Lower leg skin (tissue), 4 donors: ENCODE results near the gene DCST1. TPM values are rescaled to one million over a fixed set of nuclear protein-coding genes. Genes with fewer than 3 reads are reported as not detected.

Experiments
- DNase-seq, 2 donors: peaks; one replicate each; pipeline ENCODE4 v3.0.0-alpha.2; 2019; ENCODE audit warnings: low spot score in 2 of 2
- H3K4me3 ChIP-seq: fragments of 200-600 bp; sonication (generic); 2 replicates; pipeline ENCODE4 v1.5.1; 2017; ENCODE audit warnings: mild to moderate bottlenecking, low read depth; ENCODE audit not compliant: poor library complexity, severe bottlenecking
- POLR2A ChIP-seq, 2 donors: fragments of 450-650 bp; IDR thresholded peaks; one replicate each; pipeline ENCODE4 v1.6.1; 2016 to 2017; ENCODE audit warnings: antibody characterized with exemption in 2 of 2, mild to moderate bottlenecking in 1 of 2, moderate library complexity in 1 of 2
- WGBS, 2 donors: methylation state at CpG; one replicate each; pipeline ENCODE4 v1.1.5; 2018; 5-methylcytosine and 5-hydroxymethylcytosine counted together
- intact Hi-C: fragments of 100-400 bp; cut with DNase I; formaldehyde crosslinking; loops from one replicate; pipeline ENCODE4 v1.15.0; 2023; ENCODE audit warnings: low total_unique reads
- total RNA-seq, 4 donors: library from RNA; depleted of rRNA; stranded (reverse); fragments of >200 nt; gene quantifications; one replicate each; pipeline ENCODE4 v1.1.0, GENCODE V29; 2016
- TF ChIP-seq, protein P1 (sequence below), 3 donors: fragments of 450-650 bp; IDR thresholded peaks; one replicate each; pipeline ENCODE4 v1.5.1; 2016; ENCODE audit warnings: antibody characterized with exemption in 3 of 3, mild to moderate bottlenecking in 3 of 3, moderate library complexity in 2 of 3

DCST1 gene
- total RNA-seq, 4 donors from 2014 or later: 0.38 to 3.6 (median 0.87) TPM

DNA sequence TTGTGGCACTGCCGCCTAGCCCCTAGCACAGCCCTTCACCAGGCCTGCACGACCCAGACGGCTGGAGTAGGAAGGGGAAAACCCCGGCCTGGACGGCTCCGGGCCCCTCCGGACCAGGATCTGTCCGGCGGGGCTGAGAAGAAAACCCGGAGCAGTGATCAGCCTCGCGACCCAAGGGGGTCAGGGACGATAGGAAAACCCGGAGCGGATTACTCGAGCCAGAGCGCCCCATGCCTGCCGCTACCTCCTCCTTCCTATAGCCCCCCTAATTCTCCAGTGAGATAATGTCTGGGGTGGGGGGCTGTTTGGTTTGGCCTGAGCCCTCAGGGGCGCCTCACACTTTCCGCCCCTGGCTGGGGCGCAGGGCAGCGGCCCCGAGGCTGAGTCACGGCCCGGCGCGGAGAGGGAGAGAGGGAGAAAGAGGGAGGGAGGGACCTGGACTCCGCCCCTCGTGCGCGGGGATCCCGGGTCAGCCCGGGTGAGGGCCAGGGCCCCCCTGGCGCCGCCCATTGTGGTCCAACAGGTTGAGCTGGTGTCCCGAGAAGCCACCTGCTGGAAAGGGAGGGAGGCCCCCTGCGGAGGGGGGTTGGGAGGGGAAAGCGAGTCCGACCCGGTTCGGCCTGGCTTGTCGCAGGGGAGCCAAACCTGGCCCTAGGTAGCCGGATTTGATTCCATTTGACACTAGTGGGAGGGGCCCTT lies 32.7 kb upstream of the DCST1 start:
- WGBS, 2 donors: 0% methylated on average over 32 to 43 of the region's 43 CpGs
- peak overlapping the region; percentile 38 for H3K4me3 ChIP-seq
- TF ChIP-seq, protein P1, sequence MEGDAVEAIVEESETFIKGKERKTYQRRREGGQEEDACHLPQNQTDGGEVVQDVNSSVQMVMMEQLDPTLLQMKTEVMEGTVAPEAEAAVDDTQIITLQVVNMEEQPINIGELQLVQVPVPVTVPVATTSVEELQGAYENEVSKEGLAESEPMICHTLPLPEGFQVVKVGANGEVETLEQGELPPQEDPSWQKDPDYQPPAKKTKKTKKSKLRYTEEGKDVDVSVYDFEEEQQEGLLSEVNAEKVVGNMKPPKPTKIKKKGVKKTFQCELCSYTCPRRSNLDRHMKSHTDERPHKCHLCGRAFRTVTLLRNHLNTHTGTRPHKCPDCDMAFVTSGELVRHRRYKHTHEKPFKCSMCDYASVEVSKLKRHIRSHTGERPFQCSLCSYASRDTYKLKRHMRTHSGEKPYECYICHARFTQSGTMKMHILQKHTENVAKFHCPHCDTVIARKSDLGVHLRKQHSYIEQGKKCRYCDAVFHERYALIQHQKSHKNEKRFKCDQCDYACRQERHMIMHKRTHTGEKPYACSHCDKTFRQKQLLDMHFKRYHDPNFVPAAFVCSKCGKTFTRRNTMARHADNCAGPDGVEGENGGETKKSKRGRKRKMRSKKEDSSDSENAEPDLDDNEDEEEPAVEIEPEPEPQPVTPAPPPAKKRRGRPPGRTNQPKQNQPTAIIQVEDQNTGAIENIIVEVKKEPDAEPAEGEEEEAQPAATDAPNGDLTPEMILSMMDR (IDR thresholded peaks at IDR 0.05): peak in 1 of 3 donors; percentile 8
- TF ChIP-seq POLR2A (IDR thresholded peaks at IDR 0.05): no peak
- DNase-seq: peak; percentile 88 to 98
- intact Hi-C loops: no loop called here

DNA sequence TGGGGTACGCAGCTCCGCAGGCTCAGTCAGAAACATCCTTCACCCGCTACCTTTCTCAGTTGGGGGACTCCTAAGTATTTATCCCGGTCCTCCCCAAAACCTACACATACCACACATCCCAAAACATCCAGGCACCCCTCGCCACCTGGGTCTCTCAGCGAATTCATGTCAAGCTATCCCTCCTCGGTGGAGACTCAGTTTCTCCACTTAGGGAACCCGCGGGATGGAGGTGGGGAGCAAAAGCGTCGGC lies 32.3 kb upstream of the DCST1 start:
- intact Hi-C loops: no loop called here
- H3K4me3 ChIP-seq: peak overlapping the region; percentile 38
- TF ChIP-seq, protein P1 (IDR thresholded peaks at IDR 0.05): no peak
- no peak for TF ChIP-seq POLR2A (IDR thresholded peaks at IDR 0.05)
- 0 to 1% methylated on average over 11 of the region's 11 CpGs for WGBS, 2 donors
- DNase-seq: no peak

DNA sequence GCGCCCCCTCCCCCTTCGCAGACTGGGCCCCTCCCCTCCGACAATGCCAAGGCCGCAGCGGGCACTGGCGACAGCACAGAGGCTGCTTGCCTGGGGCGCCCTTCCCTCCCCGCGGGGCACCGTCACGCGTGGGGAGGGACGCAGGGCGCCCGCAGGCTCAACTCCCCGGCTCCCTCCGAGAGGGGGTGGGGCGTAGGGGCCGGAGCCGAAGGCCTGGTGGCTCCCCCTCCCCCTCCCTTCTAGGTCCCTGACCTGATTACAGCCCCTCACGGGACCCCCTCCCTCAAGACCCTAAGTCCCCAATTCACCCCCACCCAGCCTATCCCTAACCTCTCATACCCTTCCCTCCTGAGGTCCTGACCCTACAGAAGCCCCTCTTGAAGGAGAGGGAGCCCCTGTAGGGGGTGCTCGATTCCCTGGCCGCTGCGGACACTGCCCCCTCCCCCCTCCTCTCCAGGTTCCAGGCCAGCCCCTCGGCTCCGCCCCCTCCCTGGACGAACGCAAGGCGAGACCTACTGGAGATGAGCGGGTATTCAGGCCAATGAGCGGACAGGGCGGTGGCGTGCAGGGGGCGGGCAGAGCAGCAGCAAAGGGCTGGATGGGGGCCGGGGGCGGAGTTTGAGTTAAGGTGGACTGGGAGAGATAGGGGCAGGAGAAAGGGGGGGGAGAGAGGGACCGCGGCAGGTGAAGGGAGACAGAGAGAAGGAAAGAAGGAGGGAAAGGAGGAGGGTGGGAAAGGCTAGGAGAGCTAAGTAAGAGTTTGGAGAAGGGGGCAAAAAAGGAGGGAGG lies 31.8 kb upstream of the DCST1 start:
- intact Hi-C loops: no loop called here
- TF ChIP-seq, protein P1 (IDR thresholded peaks at IDR 0.05): no peak
- no peak for TF ChIP-seq POLR2A (IDR thresholded peaks at IDR 0.05)
- WGBS, 2 donors: 0 to 1% methylated on average over 12 to 25 of the region's 38 CpGs

DNA sequence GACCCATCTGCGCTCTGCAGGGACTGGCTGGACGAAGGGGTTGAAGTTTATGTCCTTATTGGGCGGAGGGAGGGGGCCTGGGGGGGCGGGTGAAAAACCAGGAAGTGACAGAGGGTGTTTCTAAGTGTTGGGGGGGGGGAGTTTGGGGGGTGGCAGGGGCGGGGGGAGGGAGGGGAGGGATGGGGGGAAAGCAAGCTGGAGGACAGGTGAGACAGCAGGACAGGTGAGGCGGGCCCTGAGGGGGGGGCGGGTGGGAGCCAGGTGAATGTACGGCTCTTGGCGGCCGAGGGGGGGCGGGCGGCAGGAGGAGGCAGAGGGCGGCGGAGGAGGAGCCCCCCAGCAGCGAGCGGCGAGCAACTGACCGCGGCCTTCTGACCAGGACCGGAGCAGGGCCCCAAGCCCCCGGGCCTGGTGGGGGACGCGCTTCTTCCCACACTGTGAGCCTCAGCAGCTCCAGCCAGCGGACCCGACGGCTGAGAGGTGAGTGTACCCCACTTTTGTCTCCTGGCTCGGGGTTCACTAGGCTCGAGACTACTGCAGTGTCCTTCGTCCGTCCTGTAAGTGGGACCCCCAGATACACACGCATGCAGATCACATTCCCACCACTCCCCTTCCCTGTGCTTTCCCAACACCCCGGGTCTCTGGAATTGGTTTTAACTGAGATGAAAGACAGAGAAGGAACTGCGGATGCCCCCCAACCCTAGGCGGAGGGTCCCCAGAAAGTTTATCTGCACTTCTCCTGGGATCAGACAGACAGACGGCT lies 31.0 kb upstream of the DCST1 start, which contains the start of gene ZBTB7B:
Gene ZBTB7B (plus strand): TSS at position 339 of the 763 bp plus-strand sequence. CDS start 11,859 bp downstream, outside the sequence.
- peak within 1 kb of the TSS; percentile 66 for H3K4me3 ChIP-seq
- WGBS, 2 donors: 1% methylated on average over 23 to 28 of the region's 35 CpGs
- TF ChIP-seq, protein P1 (IDR thresholded peaks at IDR 0.05): no peak
- TF ChIP-seq POLR2A (IDR thresholded peaks at IDR 0.05): no peak
- intact Hi-C loops: no loop called here
- peak in 1 of 2 donors; percentile 92 for DNase-seq

More for the DNA sequence above, 31.8 kb upstream of the DCST1 start:
- peak overlapping the region; percentile 38 for H3K4me3 ChIP-seq
- peak; percentile 100 for DNase-seq

DNA sequence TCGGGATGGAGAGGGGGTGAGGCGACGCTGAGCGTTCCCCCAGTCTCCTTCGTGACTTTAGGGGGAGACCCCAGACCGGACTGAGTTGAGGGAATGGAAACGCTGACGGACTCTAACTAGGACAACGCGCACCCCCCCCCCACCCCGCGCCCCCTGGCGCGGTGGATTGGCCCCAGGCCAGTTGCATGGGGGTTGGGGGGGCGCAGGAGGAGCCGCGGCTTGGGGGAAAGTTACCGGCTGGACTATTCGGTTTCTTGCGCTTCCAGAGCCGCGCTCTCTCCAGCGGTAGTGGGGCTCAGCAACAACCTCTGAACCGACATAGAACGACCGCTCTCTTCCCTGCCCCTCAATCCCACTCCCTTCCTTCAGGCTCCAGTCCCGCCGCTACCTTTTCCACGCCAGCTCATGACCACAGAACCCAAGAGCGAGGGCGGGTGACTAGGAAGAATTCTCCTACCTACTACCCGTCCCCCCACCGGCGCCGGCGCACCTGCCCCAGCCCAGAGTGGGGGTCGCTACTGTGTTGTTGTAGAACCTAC lies 30.3 kb upstream of the DCST1 start:
- peak overlapping the region; percentile 66 for H3K4me3 ChIP-seq
- DNase-seq: peak in 1 of 2 donors; percentile 86
- intact Hi-C loops: no loop called here
- TF ChIP-seq, protein P1 (IDR thresholded peaks at IDR 0.05): no peak
- no peak for TF ChIP-seq POLR2A (IDR thresholded peaks at IDR 0.05)
- WGBS, 2 donors: 0 to 1% methylated on average over 31 to 37 of the region's 37 CpGs
